ENCODE data around the gene CNMD. TPM values are rescaled to one million over a fixed set of nuclear protein-coding genes. Genes with fewer than 3 reads are reported as not detected.

The CNMD gene
- total RNA-seq, 2 donors from 2014 or later = not detected

- no peak overlapping the region for H3K27ac ChIP-seq
- no peaks in the 10 kb centered on the region for H3K27me3 ChIP-seq (replicated peaks; ENCODE audit: insufficient read depth)
- H3K4me3 ChIP-seq = no peak overlapping the region
- ATAC-seq (ENCODE audit: insufficient number of reproducible peaks, low FRiP score, low read depth) (no peak), DNase-seq (ENCODE audit: low spot score) (no peak)
- H3K36me3 ChIP-seq = no peaks in the 10 kb centered on the region
- H3K4me1 ChIP-seq (ENCODE audit: control insufficient read depth in 1 of 2, low read depth in 2 of 2) = no peaks in the 10 kb centered on the region
- no peak for TF ChIP-seq CTCF (IDR thresholded peaks at IDR 0.05)
- H3K9me3 ChIP-seq = no peaks in the 10 kb centered on the region
Measured at GRCh38 chr13:52784591-52785340, 45.1 kb upstream of the CNMD start.

GRCh38 chr13:52783943-52784342 is 44.3 kb upstream of the CNMD start:
- no peak for ATAC-seq (ENCODE audit: insufficient number of reproducible peaks, low FRiP score, low read depth)
- Histone ChIP-seq H3K4me1 (ENCODE audit: control insufficient read depth in 1 of 2, low read depth in 2 of 2) (no peaks in the 10 kb centered on the region), H3K36me3 (no peaks in the 10 kb centered on the region), H3K27ac (no peak overlapping the region), H3K27me3 (replicated peaks; ENCODE audit: insufficient read depth) (no peaks in the 10 kb centered on the region), H3K4me3 (no peak overlapping the region), H3K9me3 (no peaks in the 10 kb centered on the region)
- DNase-seq (ENCODE audit: low spot score) = no peak
- no peak for TF ChIP-seq CTCF (IDR thresholded peaks at IDR 0.05)

- no peak for DNase-seq (ENCODE audit: low spot score)
- Histone ChIP-seq H3K36me3 (no peaks in the 10 kb centered on the region), H3K4me3 (no peak overlapping the region), H3K4me1 (ENCODE audit: control insufficient read depth in 1 of 2, low read depth in 2 of 2) (no peaks in the 10 kb centered on the region), H3K27ac (no peak overlapping the region), H3K27me3 (replicated peaks; ENCODE audit: insufficient read depth) (no peaks in the 10 kb centered on the region), H3K9me3 (no peaks in the 10 kb centered on the region)
- no peak for ATAC-seq (ENCODE audit: insufficient number of reproducible peaks, low FRiP score, low read depth)
- no peak for TF ChIP-seq CTCF (IDR thresholded peaks at IDR 0.05)
Measured at GRCh38 chr13:52782471-52783448, 43.1 kb upstream of the CNMD start.

- H3K4me3 ChIP-seq = no peak overlapping the region
- no peak for DNase-seq (ENCODE audit: low spot score)
- no peaks in the 10 kb centered on the region for H3K36me3 ChIP-seq
- no peak for TF ChIP-seq CTCF (IDR thresholded peaks at IDR 0.05)
- no peaks in the 10 kb centered on the region for H3K27me3 ChIP-seq (replicated peaks; ENCODE audit: insufficient read depth)
- no peaks in the 10 kb centered on the region for H3K9me3 ChIP-seq
- ATAC-seq (ENCODE audit: insufficient number of reproducible peaks, low FRiP score, low read depth) = no peak
- no peaks in the 10 kb centered on the region for H3K4me1 ChIP-seq (ENCODE audit: control insufficient read depth in 1 of 2, low read depth in 2 of 2)
- H3K27ac ChIP-seq = no peak overlapping the region
Measured at GRCh38 chr13:52780611-52781010, 41.0 kb upstream of the CNMD start.

- ATAC-seq (ENCODE audit: insufficient number of reproducible peaks, low FRiP score, low read depth) (no peak), DNase-seq (ENCODE audit: low spot score) (no peak)
- Histone ChIP-seq H3K9me3 (no peaks in the 10 kb centered on the region), H3K4me3 (no peak overlapping the region), H3K27ac (no peak overlapping the region), H3K27me3 (replicated peaks; ENCODE audit: insufficient read depth) (no peaks in the 10 kb centered on the region), H3K4me1 (ENCODE audit: control insufficient read depth in 1 of 2, low read depth in 2 of 2) (no peaks in the 10 kb centered on the region), H3K36me3 (no peaks in the 10 kb centered on the region)
- TF ChIP-seq CTCF (IDR thresholded peaks at IDR 0.05) = no peak
Measured at GRCh38 chr13:52780092-52780491, 40.5 kb upstream of the CNMD start.
